ENCODE results near the gene BCHE. TPM values are rescaled to one million over a fixed set of nuclear protein-coding genes. Genes with fewer than 3 reads are reported as not detected.

BCHE gene
- total RNA-seq, 2 donors from 2014 or later = 0.69 to 0.79 TPM

DNA sequence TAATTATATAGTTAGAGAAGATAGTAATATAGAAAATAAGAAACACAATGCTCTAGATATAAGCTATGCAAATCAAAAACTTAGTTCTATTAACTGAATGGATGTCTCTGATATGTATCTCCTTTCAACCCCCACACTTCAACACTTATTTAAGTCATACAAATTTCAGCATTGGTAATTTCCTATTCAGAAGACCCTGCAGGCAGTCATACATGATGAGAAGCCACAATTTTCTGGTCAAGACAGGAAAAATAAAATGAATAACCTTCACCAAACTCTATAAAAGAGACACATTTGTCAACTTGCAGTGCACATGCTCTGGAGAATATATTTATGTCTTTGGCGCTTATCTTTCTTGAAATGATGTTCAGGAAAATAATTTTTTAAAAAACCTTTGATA, 578 bp upstream of the BCHE start:
- Histone ChIP-seq H3K9ac (ENCODE audit: extremely low read depth, low read length, poor library complexity, severe bottlenecking) (no peak overlapping the region), H3K27me3 (ENCODE audit: control insufficient read depth, insufficient read depth, low read length, poor library complexity, severe bottlenecking) (no peaks in the 10 kb centered on the region), H3K36me3 (ENCODE audit: control insufficient read depth, insufficient read depth, low read length) (no peaks in the 10 kb centered on the region), H3K9me3 (ENCODE audit: control insufficient read depth, low read length) (no peaks in the 10 kb centered on the region), H3K27ac (ENCODE audit: low read depth, low read length) (no peak overlapping the region), H3K4me1 (ENCODE audit: control insufficient read depth, insufficient read depth, low read length) (no peaks in the 10 kb centered on the region), H3K4me3 (ENCODE audit: low read length) (no peak overlapping the region)
- DNase-seq = no peak
- Mint-ChIP-seq H3K4me1 (peaks cover 9% of the 10 kb centered on the region), H3K4me3 (no peak overlapping the region), H3K27ac (no peak overlapping the region), H3K36me3 (ENCODE audit: low read depth) (no peaks in the 10 kb centered on the region), H3K27me3 (ENCODE audit: insufficient read depth) (no peaks in the 10 kb centered on the region), H3K9me3 (no peaks in the 10 kb centered on the region)
- TF ChIP-seq, protein P1, sequence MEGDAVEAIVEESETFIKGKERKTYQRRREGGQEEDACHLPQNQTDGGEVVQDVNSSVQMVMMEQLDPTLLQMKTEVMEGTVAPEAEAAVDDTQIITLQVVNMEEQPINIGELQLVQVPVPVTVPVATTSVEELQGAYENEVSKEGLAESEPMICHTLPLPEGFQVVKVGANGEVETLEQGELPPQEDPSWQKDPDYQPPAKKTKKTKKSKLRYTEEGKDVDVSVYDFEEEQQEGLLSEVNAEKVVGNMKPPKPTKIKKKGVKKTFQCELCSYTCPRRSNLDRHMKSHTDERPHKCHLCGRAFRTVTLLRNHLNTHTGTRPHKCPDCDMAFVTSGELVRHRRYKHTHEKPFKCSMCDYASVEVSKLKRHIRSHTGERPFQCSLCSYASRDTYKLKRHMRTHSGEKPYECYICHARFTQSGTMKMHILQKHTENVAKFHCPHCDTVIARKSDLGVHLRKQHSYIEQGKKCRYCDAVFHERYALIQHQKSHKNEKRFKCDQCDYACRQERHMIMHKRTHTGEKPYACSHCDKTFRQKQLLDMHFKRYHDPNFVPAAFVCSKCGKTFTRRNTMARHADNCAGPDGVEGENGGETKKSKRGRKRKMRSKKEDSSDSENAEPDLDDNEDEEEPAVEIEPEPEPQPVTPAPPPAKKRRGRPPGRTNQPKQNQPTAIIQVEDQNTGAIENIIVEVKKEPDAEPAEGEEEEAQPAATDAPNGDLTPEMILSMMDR (conservative IDR thresholded peaks at IDR 0.05) = no peak
- no CpG with 5 or more reads among the region's 1 CpG for WGBS, 2 experiments (ENCODE audit: insufficient coverage in 1 of 2, insufficient read length in 1 of 2)

DNA sequence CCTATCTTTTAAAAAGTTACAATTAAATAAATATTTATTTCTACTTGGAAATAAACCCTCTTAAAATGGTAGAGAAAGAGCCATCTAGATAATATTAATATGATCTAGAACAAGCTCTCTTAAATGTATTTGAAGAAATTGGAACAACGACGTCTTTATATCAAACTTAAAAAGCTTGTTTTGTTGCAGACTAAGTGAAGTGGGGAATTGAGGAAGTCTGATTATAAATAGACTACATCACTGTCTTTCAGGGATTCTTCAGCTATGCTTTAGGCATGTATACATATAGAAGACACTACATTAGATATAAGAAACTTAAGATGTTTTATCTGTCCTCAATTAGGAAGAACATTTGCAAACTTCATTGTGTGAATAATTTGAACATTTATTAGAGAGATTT, 1.8 kb downstream of the BCHE start:
- 100% methylated on average over 2 of the region's 2 CpGs; no CpG with 5 or more reads in 1 of the 2 experiments for WGBS, 2 experiments (ENCODE audit: insufficient coverage in 1 of 2, insufficient read length in 1 of 2)
- Histone ChIP-seq H3K9me3 (ENCODE audit: control insufficient read depth, low read length) (no peaks in the 10 kb centered on the region), H3K27me3 (ENCODE audit: control insufficient read depth, insufficient read depth, low read length, poor library complexity, severe bottlenecking) (no peaks in the 10 kb centered on the region), H3K4me1 (ENCODE audit: control insufficient read depth, insufficient read depth, low read length) (no peaks in the 10 kb centered on the region), H3K27ac (ENCODE audit: low read depth, low read length) (no peak overlapping the region), H3K36me3 (ENCODE audit: control insufficient read depth, insufficient read depth, low read length) (no peaks in the 10 kb centered on the region), H3K9ac (ENCODE audit: extremely low read depth, low read length, poor library complexity, severe bottlenecking) (no peak overlapping the region), H3K4me3 (ENCODE audit: low read length) (no peak overlapping the region)
- peaks cover 9% of the 10 kb centered on the region for H3K4me1 Mint-ChIP-seq
- no peak overlapping the region for H3K4me3 Mint-ChIP-seq
- H3K27ac Mint-ChIP-seq = no peak overlapping the region
- H3K9me3 Mint-ChIP-seq = no peaks in the 10 kb centered on the region
- no peaks in the 10 kb centered on the region for H3K27me3 Mint-ChIP-seq (ENCODE audit: insufficient read depth)
- no peak for DNase-seq
- H3K36me3 Mint-ChIP-seq (ENCODE audit: low read depth) = no peaks in the 10 kb centered on the region
- TF ChIP-seq, protein P1 (conservative IDR thresholded peaks at IDR 0.05) = no peak

DNA sequence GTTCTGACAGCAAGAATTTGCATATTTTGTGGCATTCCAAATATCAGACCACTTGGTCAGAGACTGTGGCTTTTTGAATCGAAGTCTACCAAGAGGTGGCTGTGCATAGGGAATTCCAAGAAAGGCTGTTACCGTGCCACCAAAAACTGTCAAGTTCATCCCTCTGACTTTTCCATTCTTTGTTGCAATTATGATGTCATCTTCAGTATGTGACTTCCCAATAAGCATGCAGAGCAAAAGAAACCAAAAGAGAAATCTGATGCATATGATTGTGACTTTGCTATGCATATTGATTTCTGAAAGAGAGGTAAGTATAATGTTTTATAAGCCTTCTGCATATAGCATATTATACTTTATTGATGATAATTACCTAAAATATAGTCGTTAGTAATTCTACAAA, 6.5 kb downstream of the BCHE start:
- H3K4me3 ChIP-seq (ENCODE audit: low read length) = no peak overlapping the region
- TF ChIP-seq, protein P1 (conservative IDR thresholded peaks at IDR 0.05) = no peak
- Mint-ChIP-seq H3K36me3 (ENCODE audit: low read depth) (no peaks in the 10 kb centered on the region), H3K27ac (no peak overlapping the region), H3K4me3 (no peak overlapping the region), H3K27me3 (ENCODE audit: insufficient read depth) (no peaks in the 10 kb centered on the region), H3K9me3 (no peaks in the 10 kb centered on the region), H3K4me1 (no peaks in the 10 kb centered on the region)
- no peak overlapping the region for H3K27ac ChIP-seq (ENCODE audit: low read depth, low read length)
- H3K4me1 ChIP-seq (ENCODE audit: control insufficient read depth, insufficient read depth, low read length) = no peaks in the 10 kb centered on the region
- no peak overlapping the region for H3K9ac ChIP-seq (ENCODE audit: extremely low read depth, low read length, poor library complexity, severe bottlenecking)
- no peaks in the 10 kb centered on the region for H3K36me3 ChIP-seq (ENCODE audit: control insufficient read depth, insufficient read depth, low read length)
- 92 to 99% methylated on average over 2 of the region's 3 CpGs for WGBS, 2 experiments (ENCODE audit: insufficient coverage in 1 of 2, insufficient read length in 1 of 2)
- H3K9me3 ChIP-seq (ENCODE audit: control insufficient read depth, low read length) = no peaks in the 10 kb centered on the region
- DNase-seq = no peak
- H3K27me3 ChIP-seq (ENCODE audit: control insufficient read depth, insufficient read depth, low read length, poor library complexity, severe bottlenecking) = no peaks in the 10 kb centered on the region

Measured in endodermal cell (in vitro differentiated cells).